ENCODE results near the gene KHDC4.

Gene KHDC4

GRCh38 chr1:155913969-155914757 lies 20.1 kb downstream of the KHDC4 start:
- Histone ChIP-seq H3K4me3 (replicated peaks; ENCODE audit: low read depth, low read length) (no peak overlapping the region), H3K36me3 (ENCODE audit: control insufficient read depth, insufficient read depth, low read length) (peaks cover 13% of the 10 kb centered on the region), H3K27me3 (replicated peaks; ENCODE audit: control insufficient read depth, insufficient read depth, low read length) (no peaks in the 10 kb centered on the region)
- DNase-seq (ENCODE audit: extremely low read depth, insufficient read length) = no peak
- no peak for TF ChIP-seq CTCF (IDR thresholded peaks at IDR 0.05; ENCODE audit: insufficient read depth, low read length, poor library complexity, severe bottlenecking)

DNA sequence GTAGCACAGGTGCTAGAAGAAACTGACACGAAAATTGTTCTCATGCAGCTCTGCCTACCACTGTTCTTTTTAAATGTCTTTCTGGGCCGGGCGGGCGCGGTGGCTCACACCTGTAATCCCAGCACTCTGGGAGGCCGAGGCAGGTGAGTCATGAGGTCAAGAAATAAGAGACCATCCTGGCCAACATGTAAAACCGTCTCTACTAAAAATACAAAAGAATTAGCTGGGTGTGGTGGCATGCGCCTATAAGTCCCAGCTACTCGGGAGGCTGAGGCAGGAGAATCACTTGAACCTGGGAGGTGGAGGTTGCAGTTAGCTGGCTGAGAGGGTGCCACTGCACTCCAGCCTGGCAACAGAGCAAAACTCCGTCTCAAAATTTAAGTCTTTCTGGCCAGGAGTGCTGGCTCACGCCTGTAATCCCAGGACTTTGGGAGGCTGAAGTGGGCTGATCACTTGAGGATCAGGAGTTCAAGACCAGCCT lies 22.1 kb downstream of the KHDC4 start:
- TF ChIP-seq CTCF (IDR thresholded peaks at IDR 0.05; ENCODE audit: insufficient read depth, low read length, poor library complexity, severe bottlenecking) = no peak
- H3K4me3 ChIP-seq (replicated peaks; ENCODE audit: low read depth, low read length) = no peak overlapping the region
- H3K36me3 ChIP-seq (ENCODE audit: control insufficient read depth, insufficient read depth, low read length) = peaks cover 7% of the 10 kb centered on the region
- DNase-seq (ENCODE audit: extremely low read depth, insufficient read length) = peak; percentile 14
- H3K27me3 ChIP-seq (replicated peaks; ENCODE audit: control insufficient read depth, insufficient read depth, low read length) = no peaks in the 10 kb centered on the region

GRCh38 chr1:155911156-155912055 lies 22.8 kb downstream of the KHDC4 start, which contains the start of gene RIT1:
Gene RIT1 (minus strand): TSS chr1:155911349. CDS start chr1:155910761, 588 bp downstream.
- Histone ChIP-seq H3K36me3 (ENCODE audit: control insufficient read depth, insufficient read depth, low read length) (peaks cover 7% of the 10 kb centered on the region), H3K27me3 (replicated peaks; ENCODE audit: control insufficient read depth, insufficient read depth, low read length) (no peaks in the 10 kb centered on the region), H3K4me3 (replicated peaks; ENCODE audit: low read depth, low read length) (peak within 1 kb of the TSS; percentile 83)
- DNase-seq (ENCODE audit: extremely low read depth, insufficient read length) = peak; percentile 90
- no peak for TF ChIP-seq CTCF (IDR thresholded peaks at IDR 0.05; ENCODE audit: insufficient read depth, low read length, poor library complexity, severe bottlenecking)

DNA sequence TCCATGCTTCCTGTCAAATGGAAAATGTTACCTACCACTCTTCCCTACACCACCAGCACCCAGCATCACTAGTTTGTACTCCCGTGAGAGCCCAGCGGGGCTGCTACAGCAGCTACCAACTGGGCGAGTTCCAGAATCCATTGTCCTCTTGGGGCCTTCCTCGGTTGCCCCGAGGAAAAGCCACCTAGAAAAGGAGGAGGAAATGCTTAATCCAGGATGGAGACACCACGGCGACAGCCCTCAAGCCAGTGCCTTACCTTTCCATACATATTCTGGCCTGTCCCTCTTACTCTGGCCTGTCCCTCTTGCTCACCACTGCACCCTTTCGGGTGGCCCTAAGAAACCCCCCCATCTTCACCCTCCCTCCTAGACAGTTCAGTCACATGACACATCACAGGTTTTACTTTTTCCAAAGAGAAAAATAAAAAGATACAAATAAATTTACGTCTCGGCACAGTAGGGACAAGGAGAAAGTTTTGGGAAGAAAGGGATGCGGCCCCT lies 23.5 kb downstream of the KHDC4 start:
- Histone ChIP-seq H3K4me3 (replicated peaks; ENCODE audit: low read depth, low read length) (peak overlapping the region; percentile 83), H3K36me3 (ENCODE audit: control insufficient read depth, insufficient read depth, low read length) (peaks cover 6% of the 10 kb centered on the region), H3K27me3 (replicated peaks; ENCODE audit: control insufficient read depth, insufficient read depth, low read length) (no peaks in the 10 kb centered on the region)
- peak; percentile 20 for DNase-seq (ENCODE audit: extremely low read depth, insufficient read length)
- no peak for TF ChIP-seq CTCF (IDR thresholded peaks at IDR 0.05; ENCODE audit: insufficient read depth, low read length, poor library complexity, severe bottlenecking)

- TF ChIP-seq CTCF (IDR thresholded peaks at IDR 0.05; ENCODE audit: insufficient read depth, low read length, poor library complexity, severe bottlenecking) = no peak
- Histone ChIP-seq H3K27me3 (replicated peaks; ENCODE audit: control insufficient read depth, insufficient read depth, low read length) (no peaks in the 10 kb centered on the region), H3K4me3 (replicated peaks; ENCODE audit: low read depth, low read length) (no peak overlapping the region; the same call in 1 of the 2 replicates), H3K36me3 (ENCODE audit: control insufficient read depth, insufficient read depth, low read length) (peaks cover 8% of the 10 kb centered on the region)
- no peak for DNase-seq (ENCODE audit: extremely low read depth, insufficient read length)
Measured at GRCh38 chr1:155909894-155910293, 24.3 kb downstream of the KHDC4 start.
